Neural progenitor cell (in vitro differentiated cells): Measurements from ENCODE around the gene RNF133. TPM values are rescaled to one million over a fixed set of nuclear protein-coding genes. Genes with fewer than 3 reads are reported as not detected.

Experiments used
- DNase-seq: peaks from one replicate; pipeline ENCODE4 v3.0.0-alpha.2; 2016; ENCODE audit warnings: low spot score
- H2AFZ ChIP-seq: fragments of 200-600 bp; sonication (generic); replicated peaks from 2 replicates; pipeline ENCODE4 v1.6.1; 2016; ENCODE audit warnings: antibody characterized with exemption
- H3F3A ChIP-seq: fragments of 200-600 bp; sonication (generic); 2 replicates; pipeline ENCODE4 v1.6.1; 2016; ENCODE audit warnings: antibody characterized with exemption, low read depth
- H3K27ac ChIP-seq: fragments of 200-600 bp; sonication (generic); 2 replicates; pipeline ENCODE4 v1.5.1; 2016; ENCODE audit warnings: mild to moderate bottlenecking
- H3K27me3 ChIP-seq: fragments of 200-600 bp; sonication (generic); 2 replicates; pipeline ENCODE4 v1.6.1; 2016; ENCODE audit warnings: mild to moderate bottlenecking, moderate library complexity
- H3K36me3 ChIP-seq: fragments of 200-600 bp; sonication (generic); 2 replicates; pipeline ENCODE4 v1.5.1; 2016
- H3K4me1 ChIP-seq: fragments of 200-600 bp; sonication (generic); 2 replicates; pipeline ENCODE4 v1.6.1; 2016; ENCODE audit warnings: mixed run types
- H3K4me2 ChIP-seq: fragments of 200-600 bp; sonication (generic); 2 replicates; pipeline ENCODE4 v1.6.1; 2016
- H3K4me3 ChIP-seq: fragments of 200-600 bp; sonication (generic); 2 replicates; pipeline ENCODE4 v1.5.1; 2016
- H3K79me2 ChIP-seq: fragments of 200-600 bp; sonication (generic); 2 replicates; pipeline ENCODE4 v1.6.1; 2016; ENCODE audit warnings: low read depth
- H3K9ac ChIP-seq: fragments of 200-600 bp; sonication (generic); 2 replicates; pipeline ENCODE4 v1.6.1; 2016
- H3K9me3 ChIP-seq: fragments of 200-600 bp; sonication (generic); 2 replicates; pipeline ENCODE4 v1.5.1; 2016; ENCODE audit warnings: low read depth
- H4K20me1 ChIP-seq: fragments of 200-600 bp; sonication (generic); 2 replicates; pipeline ENCODE4 v1.6.1; 2016; ENCODE audit warnings: low read depth
- H3K27ac Mint-ChIP-seq: 3 replicates; pipeline ENCODE4 v1.8.0; 2021; ENCODE audit warnings: mixed read lengths
- H3K27me3 Mint-ChIP-seq: 2 replicates; pipeline ENCODE4 v1.8.0; 2022; ENCODE audit warnings: low read depth, mild to moderate bottlenecking, inconsistent platforms, moderate library complexity, mixed read lengths; ENCODE audit not compliant: insufficient read depth
- H3K36me3 Mint-ChIP-seq: 3 replicates; pipeline ENCODE4 v1.8.0; 2021; ENCODE audit warnings: mixed read lengths
- H3K4me1 Mint-ChIP-seq: 3 replicates; pipeline ENCODE4 v1.8.0; 2021; ENCODE audit warnings: mixed read lengths
- H3K4me3 Mint-ChIP-seq: 3 replicates; pipeline ENCODE4 v1.8.0; 2021; ENCODE audit warnings: mild to moderate bottlenecking, moderate library complexity, mixed read lengths
- H3K9me3 Mint-ChIP-seq: 3 replicates; pipeline ENCODE4 v1.8.0; 2020; ENCODE audit warnings: mixed read lengths
- EZH2 ChIP-seq: fragments of 200-600 bp; sonication (generic); IDR thresholded peaks from 2 replicates; pipeline ENCODE4 v1.6.1; 2017; ENCODE audit warnings: antibody characterized with exemption, mild to moderate bottlenecking, moderate library complexity
- EZH2phosphoT487 ChIP-seq: fragments of 200-600 bp; sonication (generic); IDR thresholded peaks from 2 replicates; pipeline ENCODE4 v1.6.1; 2017; ENCODE audit warnings: antibody characterized with exemption
- total RNA-seq: library from RNA; depleted of rRNA; stranded (reverse); fragments of >200 nt; gene quantifications from 2 replicates; pipeline ENCODE4 v1.2.3, GENCODE V29; 2015; ENCODE audit warnings: low replicate concordance
- TF ChIP-seq, protein P1 (sequence below): fragments of 200-600 bp; sonication (generic); IDR thresholded peaks from 2 replicates; pipeline ENCODE4 v1.5.1; 2017; ENCODE audit warnings: antibody characterized with exemption, mild to moderate bottlenecking

Gene RNF133
- total RNA-seq, 1 donor from 2014 or later = 0.09 TPM

DNA sequence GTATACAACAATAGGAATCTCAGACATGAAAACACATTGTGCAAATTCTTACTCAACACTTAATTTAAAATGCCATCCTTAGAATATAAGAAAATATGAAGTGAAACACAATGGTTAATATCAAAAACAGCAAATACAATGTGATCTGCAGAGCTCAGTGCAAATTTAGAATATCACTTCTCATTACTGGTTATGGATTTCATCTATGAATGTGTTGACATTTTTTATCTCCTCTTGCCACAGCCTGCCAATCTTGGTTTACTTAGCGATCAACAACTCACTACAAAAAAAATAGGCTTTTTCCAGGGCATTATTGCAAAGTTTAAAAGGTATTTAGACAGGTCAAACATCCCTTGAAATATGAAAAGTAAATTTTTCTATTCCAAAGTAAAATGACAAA lies 28.8 kb upstream of the RNF133 start:
- no peaks in the 10 kb centered on the region for H3K4me1 ChIP-seq
- peaks cover 7% of the 10 kb centered on the region for H3K4me1 Mint-ChIP-seq
- no peaks in the 10 kb centered on the region for H3K27me3 ChIP-seq
- H3K4me3 ChIP-seq = no peak overlapping the region
- no peak for DNase-seq
- no peaks in the 10 kb centered on the region for H3K79me2 ChIP-seq
- H3F3A ChIP-seq = no peaks in the 10 kb centered on the region
- no peak for TF ChIP-seq EZH2
- no peak for TF ChIP-seq EZH2phosphoT487
- TF ChIP-seq, protein P1, sequence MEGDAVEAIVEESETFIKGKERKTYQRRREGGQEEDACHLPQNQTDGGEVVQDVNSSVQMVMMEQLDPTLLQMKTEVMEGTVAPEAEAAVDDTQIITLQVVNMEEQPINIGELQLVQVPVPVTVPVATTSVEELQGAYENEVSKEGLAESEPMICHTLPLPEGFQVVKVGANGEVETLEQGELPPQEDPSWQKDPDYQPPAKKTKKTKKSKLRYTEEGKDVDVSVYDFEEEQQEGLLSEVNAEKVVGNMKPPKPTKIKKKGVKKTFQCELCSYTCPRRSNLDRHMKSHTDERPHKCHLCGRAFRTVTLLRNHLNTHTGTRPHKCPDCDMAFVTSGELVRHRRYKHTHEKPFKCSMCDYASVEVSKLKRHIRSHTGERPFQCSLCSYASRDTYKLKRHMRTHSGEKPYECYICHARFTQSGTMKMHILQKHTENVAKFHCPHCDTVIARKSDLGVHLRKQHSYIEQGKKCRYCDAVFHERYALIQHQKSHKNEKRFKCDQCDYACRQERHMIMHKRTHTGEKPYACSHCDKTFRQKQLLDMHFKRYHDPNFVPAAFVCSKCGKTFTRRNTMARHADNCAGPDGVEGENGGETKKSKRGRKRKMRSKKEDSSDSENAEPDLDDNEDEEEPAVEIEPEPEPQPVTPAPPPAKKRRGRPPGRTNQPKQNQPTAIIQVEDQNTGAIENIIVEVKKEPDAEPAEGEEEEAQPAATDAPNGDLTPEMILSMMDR = no peak
- H3K27ac Mint-ChIP-seq = no peak overlapping the region
- H3K9me3 ChIP-seq = no peaks in the 10 kb centered on the region
- no peak overlapping the region for H3K4me3 Mint-ChIP-seq
- H3K27ac ChIP-seq = no peak overlapping the region
- H3K9me3 Mint-ChIP-seq = peaks cover 2% of the 10 kb centered on the region
- H3K36me3 ChIP-seq = no peaks in the 10 kb centered on the region
- H3K27me3 Mint-ChIP-seq = no peaks in the 10 kb centered on the region
- H3K4me2 ChIP-seq = no peak overlapping the region
- H4K20me1 ChIP-seq = no peaks in the 10 kb centered on the region
- no peak overlapping the region for H2AFZ ChIP-seq
- no peaks in the 10 kb centered on the region for H3K36me3 Mint-ChIP-seq
- H3K9ac ChIP-seq = no peak overlapping the region

DNA sequence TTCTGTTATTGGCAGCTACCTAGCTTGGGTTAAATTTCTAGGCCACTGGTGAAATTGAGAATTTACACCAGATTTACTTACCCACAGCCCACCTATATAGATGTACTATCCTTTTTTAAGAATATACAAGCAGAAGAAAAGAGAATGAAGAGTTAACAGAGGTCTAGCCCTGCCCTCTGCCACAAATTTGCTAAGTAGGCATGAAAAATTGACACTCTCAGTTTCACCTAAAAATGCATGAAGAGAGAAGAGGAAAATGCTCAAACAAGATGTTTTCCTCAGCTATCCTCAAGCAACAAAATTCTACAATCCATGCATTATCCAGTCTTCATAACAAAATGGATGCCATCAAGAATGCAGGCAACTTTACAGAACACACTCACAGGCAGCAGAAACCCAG lies 28.4 kb upstream of the RNF133 start:
- Histone ChIP-seq H3K4me3 (no peak overlapping the region), H3K9ac (no peak overlapping the region), H3F3A (no peaks in the 10 kb centered on the region), H3K9me3 (no peaks in the 10 kb centered on the region), H3K79me2 (no peaks in the 10 kb centered on the region), H2AFZ (no peak overlapping the region), H4K20me1 (no peaks in the 10 kb centered on the region), H3K4me1 (no peaks in the 10 kb centered on the region), H3K27me3 (no peaks in the 10 kb centered on the region), H3K4me2 (no peak overlapping the region), H3K27ac (no peak overlapping the region), H3K36me3 (no peaks in the 10 kb centered on the region)
- no peak overlapping the region for H3K4me3 Mint-ChIP-seq
- TF ChIP-seq EZH2phosphoT487 = no peak
- no peak for TF ChIP-seq EZH2
- TF ChIP-seq, protein P1 = no peak
- H3K27ac Mint-ChIP-seq = no peak overlapping the region
- H3K4me1 Mint-ChIP-seq = peaks cover 7% of the 10 kb centered on the region
- peaks cover 2% of the 10 kb centered on the region for H3K9me3 Mint-ChIP-seq
- no peak for DNase-seq
- H3K27me3 Mint-ChIP-seq = no peaks in the 10 kb centered on the region
- no peaks in the 10 kb centered on the region for H3K36me3 Mint-ChIP-seq

DNA sequence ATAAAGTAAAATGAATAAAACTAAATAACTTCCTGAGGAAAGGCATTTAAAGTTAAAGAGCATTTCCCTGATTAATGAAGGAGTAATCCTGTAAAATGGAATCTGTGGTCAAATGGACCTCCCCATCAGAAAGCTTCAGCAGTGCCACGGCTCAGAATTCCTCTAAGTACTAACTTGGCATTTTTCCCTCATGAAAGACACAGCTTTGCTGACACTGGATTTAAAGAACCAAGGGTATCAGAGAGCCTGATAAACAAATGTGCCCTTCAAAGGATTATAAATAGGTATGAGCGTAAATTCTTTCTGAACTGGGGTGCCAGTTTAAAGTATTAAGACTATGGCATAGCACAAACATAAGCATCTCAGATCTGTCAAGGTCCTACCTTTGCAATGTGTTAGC lies 28.0 kb upstream of the RNF133 start:
- TF ChIP-seq, protein P1 = no peak
- TF ChIP-seq EZH2 = no peak
- TF ChIP-seq EZH2phosphoT487 = no peak
- no peak overlapping the region for H3K4me3 Mint-ChIP-seq
- no peak overlapping the region for H3K27ac ChIP-seq
- H3F3A ChIP-seq = no peaks in the 10 kb centered on the region
- H3K4me1 Mint-ChIP-seq = peaks cover 7% of the 10 kb centered on the region
- H3K4me3 ChIP-seq = no peak overlapping the region
- H3K9ac ChIP-seq = no peak overlapping the region
- H3K27me3 ChIP-seq = no peaks in the 10 kb centered on the region
- no peaks in the 10 kb centered on the region for H3K4me1 ChIP-seq
- H3K79me2 ChIP-seq = no peaks in the 10 kb centered on the region
- no peaks in the 10 kb centered on the region for H4K20me1 ChIP-seq
- DNase-seq = no peak
- H2AFZ ChIP-seq = no peak overlapping the region
- no peaks in the 10 kb centered on the region for H3K36me3 ChIP-seq
- no peaks in the 10 kb centered on the region for H3K9me3 ChIP-seq
- H3K4me2 ChIP-seq = no peak overlapping the region
- H3K27me3 Mint-ChIP-seq = no peaks in the 10 kb centered on the region
- H3K36me3 Mint-ChIP-seq = no peaks in the 10 kb centered on the region
- peaks cover 2% of the 10 kb centered on the region for H3K9me3 Mint-ChIP-seq
- H3K27ac Mint-ChIP-seq = no peak overlapping the region
